Suprapubic skin (tissue), 4 donors: ENCODE results near the gene CGB5.

Experiments
- POLR2A ChIP-seq, 2 donors: fragments of 450-650 bp; IDR thresholded peaks; one replicate each; pipeline ENCODE4 v1.6.1; 2017; ENCODE audit warnings: antibody characterized with exemption in 2 of 2, mild to moderate bottlenecking in 2 of 2, moderate library complexity in 2 of 2
- POLR2AphosphoS5 ChIP-seq, 3 donors: sonication (generic); formaldehyde crosslinking; IDR thresholded peaks; one replicate each; pipeline ENCODE4 v1.6.1; 2017; ENCODE audit warnings: antibody characterized with exemption in 3 of 3
- TF ChIP-seq, protein P1 (sequence below), 2 donors: fragments of 200-600 bp in 1 of 2; fragments of 450-650 bp in 1 of 2; sonication (generic) in 1 of 2; IDR thresholded peaks; one replicate each; pipeline ENCODE4 v1.5.1; 2016 to 2019; ENCODE audit warnings: antibody characterized with exemption in 2 of 2, mild to moderate bottlenecking in 1 of 2, moderate library complexity in 1 of 2

DNA sequence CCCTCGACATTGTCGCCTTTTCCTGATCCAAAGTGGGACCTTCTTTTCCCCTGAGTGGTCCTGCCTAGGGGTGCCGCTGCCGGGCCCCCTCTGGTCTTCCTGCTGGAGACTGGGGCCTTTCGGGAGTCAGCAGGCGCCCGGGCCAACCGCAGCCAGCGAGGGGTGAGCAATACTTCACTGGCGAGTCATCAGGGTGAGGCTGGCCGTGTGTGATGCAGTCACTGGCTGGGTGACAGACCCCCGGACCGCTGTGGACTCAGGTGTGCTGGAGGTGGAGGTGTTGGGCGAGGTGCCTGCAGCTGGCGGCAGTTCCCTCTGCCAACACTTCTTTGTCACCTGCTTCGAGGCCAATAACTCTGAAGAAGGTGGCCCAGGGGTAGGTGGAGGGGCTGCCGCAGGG lies 1.5 kb upstream of the CGB5 start:
- TF ChIP-seq, protein P1, sequence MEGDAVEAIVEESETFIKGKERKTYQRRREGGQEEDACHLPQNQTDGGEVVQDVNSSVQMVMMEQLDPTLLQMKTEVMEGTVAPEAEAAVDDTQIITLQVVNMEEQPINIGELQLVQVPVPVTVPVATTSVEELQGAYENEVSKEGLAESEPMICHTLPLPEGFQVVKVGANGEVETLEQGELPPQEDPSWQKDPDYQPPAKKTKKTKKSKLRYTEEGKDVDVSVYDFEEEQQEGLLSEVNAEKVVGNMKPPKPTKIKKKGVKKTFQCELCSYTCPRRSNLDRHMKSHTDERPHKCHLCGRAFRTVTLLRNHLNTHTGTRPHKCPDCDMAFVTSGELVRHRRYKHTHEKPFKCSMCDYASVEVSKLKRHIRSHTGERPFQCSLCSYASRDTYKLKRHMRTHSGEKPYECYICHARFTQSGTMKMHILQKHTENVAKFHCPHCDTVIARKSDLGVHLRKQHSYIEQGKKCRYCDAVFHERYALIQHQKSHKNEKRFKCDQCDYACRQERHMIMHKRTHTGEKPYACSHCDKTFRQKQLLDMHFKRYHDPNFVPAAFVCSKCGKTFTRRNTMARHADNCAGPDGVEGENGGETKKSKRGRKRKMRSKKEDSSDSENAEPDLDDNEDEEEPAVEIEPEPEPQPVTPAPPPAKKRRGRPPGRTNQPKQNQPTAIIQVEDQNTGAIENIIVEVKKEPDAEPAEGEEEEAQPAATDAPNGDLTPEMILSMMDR (IDR thresholded peaks at IDR 0.05), result no peak
- TF ChIP-seq POLR2A (IDR thresholded peaks at IDR 0.05), result no peak
- no peak for TF ChIP-seq POLR2AphosphoS5 (IDR thresholded peaks at IDR 0.05)
